PFSK-1 (cell line): ENCODE data around the gene HOXD12.

Source experiments
- POLR2AphosphoS5 ChIP-seq: IDR thresholded peaks from 2 replicates; pipeline ENCODE4 v1.6.1; 2012; ENCODE audit warnings: low read depth, mild to moderate bottlenecking, control low read depth, low read length, moderate library complexity
- TAF1 ChIP-seq: IDR thresholded peaks from 2 replicates; pipeline ENCODE4 v1.6.1; 2012; ENCODE audit warnings: low read length, control low read depth, borderline replicate concordance; ENCODE audit not compliant: insufficient read depth
- TF ChIP-seq, protein P1 (sequence below), 2 experiments: IDR thresholded peaks; 2 replicates each; pipeline versions ENCODE4 v1.6.1 to v1.8.0; 2011 to 2012; ENCODE audit warnings: low read depth in 2 of 2, low read length in 2 of 2, control low read depth in 1 of 2, inconsistent platforms in 1 of 2, mild to moderate bottlenecking in 1 of 2, moderate library complexity in 1 of 2; ENCODE audit not compliant: insufficient read depth in 1 of 2

DNA sequence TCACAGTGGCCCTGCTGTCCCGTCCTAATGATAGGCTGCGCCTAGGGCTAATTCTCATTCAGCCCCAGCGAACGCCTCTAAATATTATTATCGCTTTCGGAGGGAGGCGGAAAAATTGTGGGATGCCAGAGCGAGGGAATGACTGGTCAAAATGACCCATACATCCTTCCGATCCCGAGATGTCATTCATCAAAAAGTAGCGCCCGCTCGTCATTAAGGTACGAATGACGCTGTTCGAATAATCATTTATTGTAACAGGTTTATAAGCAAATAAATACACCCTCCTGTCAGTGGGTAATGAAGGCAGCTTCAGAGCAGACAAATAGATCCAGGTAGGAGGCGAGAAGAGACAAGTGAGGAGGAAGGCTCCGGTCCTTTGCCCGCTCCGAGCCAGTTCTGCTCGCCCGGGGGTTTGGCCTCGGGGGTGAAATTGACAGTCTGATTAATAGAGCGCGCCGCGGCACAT, 15.8 kb upstream of the HOXD12 start, which contains the start of gene EVX2:
- TF ChIP-seq, protein P1, sequence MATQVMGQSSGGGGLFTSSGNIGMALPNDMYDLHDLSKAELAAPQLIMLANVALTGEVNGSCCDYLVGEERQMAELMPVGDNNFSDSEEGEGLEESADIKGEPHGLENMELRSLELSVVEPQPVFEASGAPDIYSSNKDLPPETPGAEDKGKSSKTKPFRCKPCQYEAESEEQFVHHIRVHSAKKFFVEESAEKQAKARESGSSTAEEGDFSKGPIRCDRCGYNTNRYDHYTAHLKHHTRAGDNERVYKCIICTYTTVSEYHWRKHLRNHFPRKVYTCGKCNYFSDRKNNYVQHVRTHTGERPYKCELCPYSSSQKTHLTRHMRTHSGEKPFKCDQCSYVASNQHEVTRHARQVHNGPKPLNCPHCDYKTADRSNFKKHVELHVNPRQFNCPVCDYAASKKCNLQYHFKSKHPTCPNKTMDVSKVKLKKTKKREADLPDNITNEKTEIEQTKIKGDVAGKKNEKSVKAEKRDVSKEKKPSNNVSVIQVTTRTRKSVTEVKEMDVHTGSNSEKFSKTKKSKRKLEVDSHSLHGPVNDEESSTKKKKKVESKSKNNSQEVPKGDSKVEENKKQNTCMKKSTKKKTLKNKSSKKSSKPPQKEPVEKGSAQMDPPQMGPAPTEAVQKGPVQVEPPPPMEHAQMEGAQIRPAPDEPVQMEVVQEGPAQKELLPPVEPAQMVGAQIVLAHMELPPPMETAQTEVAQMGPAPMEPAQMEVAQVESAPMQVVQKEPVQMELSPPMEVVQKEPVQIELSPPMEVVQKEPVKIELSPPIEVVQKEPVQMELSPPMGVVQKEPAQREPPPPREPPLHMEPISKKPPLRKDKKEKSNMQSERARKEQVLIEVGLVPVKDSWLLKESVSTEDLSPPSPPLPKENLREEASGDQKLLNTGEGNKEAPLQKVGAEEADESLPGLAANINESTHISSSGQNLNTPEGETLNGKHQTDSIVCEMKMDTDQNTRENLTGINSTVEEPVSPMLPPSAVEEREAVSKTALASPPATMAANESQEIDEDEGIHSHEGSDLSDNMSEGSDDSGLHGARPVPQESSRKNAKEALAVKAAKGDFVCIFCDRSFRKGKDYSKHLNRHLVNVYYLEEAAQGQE (IDR thresholded peaks at IDR 0.05; ENCODE audit: insufficient read depth in 1 of 2, low read depth in 2 of 2, low read length in 2 of 2), result no peak
- no peak for TF ChIP-seq TAF1
- TF ChIP-seq POLR2AphosphoS5, result no peak
